NOMO-1 treated with DMSO at 0.1 percent for 48 hours (cell line): ENCODE measurements around the gene RFTN1.
A peak's percentile ranks its signal among the peaks of the same experiment; 100 is the strongest.

Source experiments
- DNase-seq: peaks from one replicate; lab custom pipeline; 2025; ENCODE audit not compliant: unreplicated experiment; lab: John Stamatoyannopoulos, UW

The RFTN1 gene

GRCh38 chr3:16487511-16488175 is 25.9 kb downstream of the RFTN1 start:
- DNase-seq, result no peak

DNA sequence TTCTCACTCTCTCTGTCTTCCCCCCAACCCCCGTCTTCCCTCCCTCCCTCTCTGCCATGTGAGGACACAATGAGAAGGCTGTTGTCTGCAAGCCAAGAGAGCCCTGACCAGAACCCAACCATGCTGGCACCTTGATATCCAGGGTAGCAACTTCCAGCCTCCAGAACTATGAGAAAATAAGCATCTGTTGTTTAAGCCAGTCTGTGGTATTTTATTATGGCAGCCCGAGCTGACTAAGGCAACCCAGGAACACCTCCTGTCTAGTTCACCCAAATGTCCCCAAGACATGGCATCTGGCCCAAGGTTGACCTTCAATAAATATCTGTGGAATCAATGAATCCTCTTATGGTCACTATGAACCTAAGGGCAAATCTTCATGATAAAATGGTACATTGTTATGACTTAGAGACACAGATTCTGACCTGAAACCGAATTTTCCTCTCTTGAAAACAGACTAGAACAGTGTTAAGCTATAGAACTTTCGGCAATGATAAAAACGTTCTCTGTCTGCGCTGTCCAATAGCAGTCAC is 26.5 kb downstream of the RFTN1 start:
- DNase-seq, result no peak

GRCh38 chr3:16486201-16486600 is 27.3 kb downstream of the RFTN1 start:
- no peak for DNase-seq

GRCh38 chr3:16485395-16485992 is 28.0 kb downstream of the RFTN1 start:
- DNase-seq, result no peak

DNA sequence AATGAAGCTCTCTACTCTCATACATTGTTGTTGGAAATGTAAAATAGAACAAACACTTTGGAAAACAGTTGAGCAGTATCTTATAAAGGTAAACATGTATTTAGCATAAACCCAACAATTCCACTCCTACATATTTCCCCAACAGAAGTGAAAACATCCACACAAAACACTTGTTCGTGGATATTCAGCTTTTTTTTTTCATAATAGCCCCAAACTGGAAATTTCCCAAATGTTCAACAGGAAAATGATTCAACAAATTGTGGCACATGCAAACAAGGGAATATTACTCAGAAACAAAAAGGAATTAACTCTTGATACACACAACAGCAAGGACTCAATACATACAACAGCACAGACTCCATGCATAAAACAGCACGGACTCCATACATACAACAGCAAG is 28.5 kb downstream of the RFTN1 start:
- DNase-seq, result no peak

DNA sequence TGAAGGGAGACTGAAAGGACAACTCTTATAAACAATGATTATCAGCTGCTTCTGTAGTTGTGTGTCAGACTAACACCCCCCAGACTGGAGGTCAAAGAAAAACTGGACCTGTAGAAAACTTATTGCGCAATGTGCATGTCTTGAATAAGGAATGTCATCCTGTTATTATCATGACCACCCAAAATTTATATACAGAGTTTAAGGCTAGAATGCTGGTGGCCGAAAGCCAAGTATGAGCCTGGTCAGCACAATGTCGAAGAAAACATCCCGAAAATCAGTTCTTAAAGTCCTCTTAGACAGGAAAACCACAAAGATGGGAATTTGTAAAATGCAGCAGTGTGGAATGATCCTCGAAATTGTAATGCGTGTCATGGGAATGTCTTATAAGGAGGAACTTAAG is 29.3 kb downstream of the RFTN1 start:
- no peak for DNase-seq

DNA sequence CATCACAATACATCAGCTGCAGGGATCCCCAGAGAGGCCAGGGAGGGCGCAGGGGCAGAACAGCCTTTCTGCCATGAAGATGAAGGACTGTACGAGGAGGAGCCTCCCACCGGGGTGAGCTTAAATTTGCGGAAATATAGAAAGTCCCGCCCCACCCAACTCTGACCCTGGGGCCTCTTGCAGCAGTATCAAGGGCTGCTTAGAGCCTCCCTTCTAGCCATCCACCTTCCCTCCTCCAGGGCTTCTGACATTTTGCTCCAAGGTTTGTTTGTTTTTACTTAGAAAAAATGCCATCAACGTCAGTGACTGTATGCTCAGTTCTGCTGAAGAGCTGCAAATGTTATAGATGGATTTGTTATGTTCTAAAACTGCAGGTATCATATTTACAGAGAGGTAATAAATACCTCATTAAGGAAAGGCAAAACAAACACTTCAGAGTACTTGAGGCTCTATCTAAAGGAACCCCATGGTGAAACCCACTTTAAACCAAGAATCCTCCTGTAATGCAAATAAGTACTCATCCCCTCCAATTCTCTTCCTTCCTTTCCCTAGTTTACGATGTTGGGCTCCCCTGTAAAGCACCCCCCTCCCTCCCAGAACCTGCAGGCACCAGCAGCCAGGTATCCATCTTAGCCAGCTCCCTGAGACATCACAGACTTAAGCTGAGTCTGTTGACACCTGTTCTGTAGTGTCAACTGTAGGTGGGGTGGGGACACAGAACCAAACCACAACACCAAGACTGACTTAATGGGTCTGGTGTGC is 30.5 kb downstream of the RFTN1 start:
- peak; percentile 90 for DNase-seq

DNA sequence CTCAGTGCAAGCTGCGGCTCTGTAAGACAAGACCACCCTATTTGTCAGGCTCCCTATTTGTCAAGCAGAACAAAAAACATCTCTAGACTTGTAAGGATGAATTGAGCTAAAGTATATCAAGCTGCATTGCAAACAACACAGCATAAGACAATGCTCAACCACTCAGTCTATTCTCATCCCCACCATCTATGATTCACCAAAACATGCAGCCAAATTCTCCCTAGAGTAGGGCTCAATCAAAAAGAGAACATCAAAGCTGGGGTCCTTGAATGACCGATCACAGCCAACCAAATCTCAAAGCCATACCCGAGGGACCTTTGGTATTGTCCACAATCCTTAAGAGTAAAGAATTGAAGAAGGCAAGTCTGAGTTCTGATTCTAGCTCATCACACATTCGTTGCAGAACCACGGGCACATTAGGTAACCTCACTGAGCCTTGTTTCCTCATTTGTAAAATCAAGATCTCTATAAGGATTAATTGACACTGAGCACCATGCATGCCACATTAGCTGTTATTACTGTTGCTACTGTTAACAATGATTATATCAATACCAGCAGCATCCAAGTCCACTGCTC is 31.2 kb downstream of the RFTN1 start:
- DNase-seq, result peak; percentile 84

GRCh38 chr3:16481546-16481897 is 32.0 kb downstream of the RFTN1 start:
- DNase-seq, result no peak

GRCh38 chr3:16480861-16481545 is 32.5 kb downstream of the RFTN1 start:
- DNase-seq, result peak; percentile 84

GRCh38 chr3:16478516-16478915 is 35.0 kb downstream of the RFTN1 start:
- DNase-seq, result no peak

DNA sequence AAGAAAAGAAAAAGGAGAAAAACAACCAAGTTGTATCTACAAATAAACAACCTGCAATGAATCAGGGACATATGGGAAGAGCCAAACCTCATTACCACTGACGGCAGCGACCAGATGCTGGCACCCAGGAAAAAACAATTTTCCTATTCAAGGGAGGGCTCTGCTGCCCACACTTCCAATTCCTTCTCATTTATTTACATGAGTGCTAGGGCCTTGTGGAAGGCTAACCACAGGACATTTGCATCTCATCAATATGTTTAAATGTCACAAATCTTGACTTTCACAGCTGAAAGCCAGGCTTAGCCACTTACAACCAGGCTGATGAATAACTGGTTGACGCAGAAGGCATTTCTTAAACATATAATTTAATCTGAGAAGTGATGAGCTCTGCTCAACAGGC is 36.0 kb downstream of the RFTN1 start:
- no peak for DNase-seq

DNA sequence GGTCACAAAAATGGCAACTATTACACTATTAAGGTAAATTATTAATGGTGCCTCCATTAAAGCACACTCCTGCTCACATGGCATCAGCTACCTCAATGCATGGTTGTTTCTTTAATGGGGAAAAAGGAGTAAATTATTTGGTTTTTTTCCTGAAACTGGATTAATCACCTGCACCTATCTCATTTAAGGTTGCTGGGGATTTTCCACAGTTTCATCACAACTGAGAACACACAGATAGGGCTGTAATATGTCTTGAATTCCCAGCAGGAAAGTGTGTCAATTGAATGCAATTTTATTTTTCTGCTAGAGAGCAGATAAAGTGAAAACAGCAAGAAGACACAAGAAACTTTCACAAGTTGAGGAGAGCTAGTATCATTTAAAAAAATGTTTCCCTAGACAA is 36.4 kb downstream of the RFTN1 start:
- no peak for DNase-seq

- DNase-seq, result no peak
Observed at GRCh38 chr3:16476636-16477035, 36.9 kb downstream of the RFTN1 start.

DNA sequence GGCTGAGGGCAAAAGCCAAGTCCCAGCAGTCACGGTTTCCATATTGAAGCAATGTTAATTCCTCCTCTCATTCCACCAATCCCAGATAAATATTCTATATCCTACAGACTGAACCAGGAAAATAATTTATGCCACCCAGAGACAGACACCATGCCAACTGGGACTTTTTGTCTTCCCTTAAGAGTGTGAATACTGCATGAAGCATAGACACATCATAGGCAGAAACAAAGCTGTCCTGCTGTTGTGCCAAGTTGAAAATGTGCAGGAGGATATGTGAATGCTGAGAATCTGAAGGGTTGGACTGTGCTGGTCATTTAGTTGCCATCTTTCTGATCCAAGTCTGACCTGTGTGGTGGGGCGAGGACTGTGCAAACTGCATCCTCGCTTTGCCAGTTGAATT is 37.7 kb downstream of the RFTN1 start:
- no peak for DNase-seq

DNA sequence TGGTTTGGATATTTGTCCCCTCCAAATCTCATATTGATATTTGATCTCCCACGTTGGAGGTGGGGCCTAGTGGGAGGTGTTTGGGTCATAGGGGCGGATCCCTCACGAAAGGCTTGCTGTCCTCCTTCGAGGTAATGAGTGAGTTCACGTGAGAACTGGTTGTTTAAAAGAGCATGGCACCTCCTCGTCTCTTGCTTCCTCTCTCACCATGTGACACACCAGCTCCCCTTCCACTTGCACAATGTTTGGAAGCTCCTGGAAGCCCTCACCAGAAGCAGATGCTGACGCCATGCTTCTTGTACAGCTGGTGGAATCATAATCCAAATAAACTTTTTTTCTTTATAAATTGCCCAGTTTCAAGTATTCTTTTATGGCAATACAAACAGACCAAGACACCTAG is 38.6 kb downstream of the RFTN1 start:
- DNase-seq, result no peak

DNA sequence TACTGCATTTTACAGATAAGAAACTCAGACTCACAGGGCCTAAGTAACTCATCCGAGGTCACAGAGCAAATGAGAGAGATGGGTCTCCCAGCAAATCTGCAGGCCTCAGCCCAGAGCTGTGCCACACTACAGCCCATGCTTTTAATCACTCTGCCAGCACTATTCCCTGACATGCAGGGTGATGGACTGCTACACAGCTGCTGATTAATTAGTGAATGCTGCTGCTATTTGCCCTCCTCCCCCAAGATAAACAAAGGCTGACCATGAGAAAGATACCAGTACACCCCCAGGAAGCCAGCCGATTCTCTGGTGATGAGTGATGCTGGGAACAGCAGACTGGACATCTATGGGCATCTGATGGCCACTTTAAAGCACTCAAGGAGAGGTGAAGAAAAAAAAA is 39.3 kb downstream of the RFTN1 start:
- no peak for DNase-seq

- DNase-seq, result no peak
Observed at GRCh38 chr3:16472593-16472992, 40.9 kb downstream of the RFTN1 start.

DNA sequence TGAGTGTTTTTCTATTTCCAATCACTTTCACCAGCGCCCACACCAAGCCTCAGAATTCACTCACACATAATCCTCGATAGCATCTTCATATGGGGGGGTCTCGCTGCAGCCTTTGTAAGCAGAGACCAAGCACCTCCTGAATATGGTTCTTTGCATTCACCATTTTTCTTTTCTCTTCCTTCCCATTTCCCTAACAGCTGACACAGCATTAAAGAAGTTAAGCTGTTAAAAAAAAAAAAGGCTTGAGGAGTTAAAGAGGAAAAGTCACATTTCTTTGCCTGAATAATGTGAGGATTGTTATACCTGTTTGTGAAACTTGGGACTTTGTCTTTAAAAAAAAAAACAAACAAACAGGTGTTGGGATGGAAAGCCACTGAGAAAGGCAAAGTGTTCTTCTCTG is 41.6 kb downstream of the RFTN1 start:
- DNase-seq, result no peak

GRCh38 chr3:16470590-16470989 is 42.9 kb downstream of the RFTN1 start:
- DNase-seq, result no peak

DNA sequence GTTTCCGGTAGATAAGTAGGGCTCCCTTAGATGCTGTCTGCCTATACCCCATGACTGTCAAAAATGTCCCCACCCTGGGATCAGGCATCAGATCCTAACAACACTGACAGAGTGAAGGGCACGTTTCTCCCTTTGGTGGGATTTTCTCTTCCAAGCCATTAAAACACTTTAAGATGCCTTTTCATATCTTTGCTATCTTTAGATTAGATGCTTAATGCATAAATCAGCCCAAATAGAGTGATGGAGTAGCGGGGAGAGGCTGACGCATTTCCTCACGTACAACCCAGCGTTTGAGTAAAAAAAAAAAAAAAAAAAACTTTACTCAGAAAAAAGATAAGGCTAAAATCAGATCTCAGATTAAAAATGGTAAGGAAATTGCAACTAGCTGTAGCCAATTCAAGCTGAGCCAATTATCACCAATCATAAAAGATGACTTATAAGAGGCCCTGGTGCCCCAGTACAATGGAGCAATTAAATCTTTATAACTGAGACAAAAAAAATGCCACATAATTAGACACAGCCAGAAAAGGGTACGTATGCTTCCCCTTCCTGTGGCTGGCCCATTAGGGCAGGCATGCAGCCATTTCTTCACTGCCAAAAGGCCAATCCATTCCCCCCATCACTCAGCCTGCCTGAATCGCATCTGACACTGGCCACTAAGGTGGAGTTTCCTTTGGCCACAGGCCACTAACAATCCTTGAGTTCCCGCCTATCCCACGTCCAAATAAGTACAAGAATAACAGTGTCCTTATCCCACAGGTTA is 45.0 kb downstream of the RFTN1 start:
- DNase-seq, result no peak
